Fibroblast of lung (primary cell): ENCODE measurements around the gene SSH2. TPM values are rescaled to one million over a fixed set of nuclear protein-coding genes. Genes with fewer than 3 reads are reported as not detected.
"Not testable (repeated sequence)": the region's sequence is repeated elsewhere in the genome, so short reads cannot be mapped to it uniquely, and the experiment has no call there.

ENCODE experiments used
- DNase-seq, 2 donors: peaks; one replicate each; pipeline versions ENCODE4 v3.0.0 to v3.0.0-alpha.2; 2010; ENCODE audit warnings: low read depth in 2 of 2
- H2AFZ ChIP-seq: 2 replicates; pipeline ENCODE4 v1.5.1; 2012; ENCODE audit warnings: low read length, control low read depth, inconsistent platforms
- H3K27ac ChIP-seq: 2 replicates; pipeline ENCODE4 v1.5.1; 2011; ENCODE audit warnings: low read length, control low read depth; ENCODE audit not compliant: insufficient read depth
- H3K27me3 ChIP-seq: 2 replicates; pipeline ENCODE4 v1.5.1; 2011; ENCODE audit warnings: mild to moderate bottlenecking, low read length; ENCODE audit not compliant: control insufficient read depth, insufficient read depth
- H3K36me3 ChIP-seq: 2 replicates; pipeline ENCODE4 v1.5.1; 2011; ENCODE audit warnings: low read length; ENCODE audit not compliant: control insufficient read depth, insufficient read depth
- H3K4me1 ChIP-seq: 2 replicates; pipeline ENCODE4 v1.5.1; 2011; ENCODE audit warnings: low read length; ENCODE audit not compliant: control insufficient read depth, insufficient read depth; ENCODE audit errors: extremely low read depth
- H3K4me2 ChIP-seq: 2 replicates; pipeline ENCODE4 v1.5.1; 2011; ENCODE audit warnings: low read length, control low read depth; ENCODE audit not compliant: insufficient read depth; ENCODE audit errors: extremely low read depth
- H3K4me3 ChIP-seq, 4 experiments: fragments of 200-600 bp in 1 of 4; sonication (generic) in 1 of 4; replicated peaks in 1 of 4; 2 replicates each; pipeline ENCODE4 v1.5.1; 2011 to 2016; ENCODE audit warnings: low read length in 4 of 4, low read depth in 3 of 4, mild to moderate bottlenecking in 3 of 4, control low read depth in 2 of 4, inconsistent platforms in 1 of 4, mixed read lengths in 1 of 4; ENCODE audit not compliant: insufficient read depth in 1 of 4; ENCODE audit errors: control extremely low read depth in 1 of 4
- H3K79me2 ChIP-seq: 2 replicates; pipeline ENCODE4 v1.5.1; 2012; ENCODE audit warnings: mild to moderate bottlenecking, low read length, inconsistent platforms; ENCODE audit not compliant: control insufficient read depth, insufficient read depth
- H3K9ac ChIP-seq: 2 replicates; pipeline ENCODE4 v1.5.1; 2011; ENCODE audit warnings: mild to moderate bottlenecking, low read length, control low read depth; ENCODE audit not compliant: insufficient read depth
- H3K9me3 ChIP-seq: 2 replicates; pipeline ENCODE4 v1.5.1; 2012; ENCODE audit warnings: low read depth, low read length; ENCODE audit not compliant: control insufficient read depth, insufficient read depth
- H4K20me1 ChIP-seq: 2 replicates; pipeline ENCODE4 v1.5.1; 2011; ENCODE audit warnings: low read length; ENCODE audit not compliant: control insufficient read depth, insufficient read depth; ENCODE audit errors: extremely low read depth
- CTCF ChIP-seq, 2 donors: IDR thresholded peaks in 1 of 2; conservative IDR thresholded peaks in 1 of 2; 1 replicate in 1 of 2; 2 replicates in 1 of 2; pipeline ENCODE4 v1.5.1; 2011 to 2012; ENCODE audit warnings: low read length in 2 of 2, control low read depth in 1 of 2, inconsistent platforms in 1 of 2, low read depth in 1 of 2, mild to moderate bottlenecking in 1 of 2
- EZH2 ChIP-seq: IDR thresholded peaks from 2 replicates; pipeline ENCODE4 v1.5.1; 2012; ENCODE audit warnings: low read length, control low read depth, mild to moderate bottlenecking; ENCODE audit errors: missing control alignments
- polyA plus RNA-seq, 2 donors: library from polyadenylated mRNA; depleted of rRNA in 1 of 2; stranded (reverse) in 1 of 2; unstranded in 1 of 2; fragments of >200 nt; gene quantifications; 2 replicates each; pipeline ENCODE4 v1.2.1, GENCODE V29; 2011 to 2012; ENCODE audit warnings: missing spikeins in 1 of 2
- total RNA-seq: library from RNA; depleted of rRNA; stranded (reverse); fragments of >200 nt; gene quantifications from 2 replicates; pipeline ENCODE4 v1.2.1, GENCODE V29; 2014

The SSH2 gene
- total and polyA plus RNA-seq, 2 donors (not counting 1 experiment from before 2014, with no cell fraction given) = 21.0 to 30.2 TPM

- H3K9me3 ChIP-seq = no peaks in the 10 kb centered on the region
- H3K79me2 ChIP-seq = no peaks in the 10 kb centered on the region
- H3K4me3 ChIP-seq = no peak overlapping the region
- H3K27ac ChIP-seq = no peak overlapping the region
- no peak for DNase-seq
- no peak overlapping the region for H3K4me2 ChIP-seq
- no peaks in the 10 kb centered on the region for H4K20me1 ChIP-seq
- H3K27me3 ChIP-seq = no peaks in the 10 kb centered on the region
- no peak overlapping the region for H2AFZ ChIP-seq
- H3K36me3 ChIP-seq = no peaks in the 10 kb centered on the region
- TF ChIP-seq CTCF (conservative IDR thresholded peaks at IDR 0.05 in 1 of 2, IDR thresholded peaks at IDR 0.05 in 1 of 2; ENCODE audit: low read depth in 1 of 2, low read length in 2 of 2) = no peak
- TF ChIP-seq EZH2 = no peak
- no peak overlapping the region for H3K9ac ChIP-seq
- peaks cover 10% of the 10 kb centered on the region for H3K4me1 ChIP-seq
Observed at GRCh38 chr17:29728490-29728889, 201.5 kb downstream of the SSH2 start.

DNA sequence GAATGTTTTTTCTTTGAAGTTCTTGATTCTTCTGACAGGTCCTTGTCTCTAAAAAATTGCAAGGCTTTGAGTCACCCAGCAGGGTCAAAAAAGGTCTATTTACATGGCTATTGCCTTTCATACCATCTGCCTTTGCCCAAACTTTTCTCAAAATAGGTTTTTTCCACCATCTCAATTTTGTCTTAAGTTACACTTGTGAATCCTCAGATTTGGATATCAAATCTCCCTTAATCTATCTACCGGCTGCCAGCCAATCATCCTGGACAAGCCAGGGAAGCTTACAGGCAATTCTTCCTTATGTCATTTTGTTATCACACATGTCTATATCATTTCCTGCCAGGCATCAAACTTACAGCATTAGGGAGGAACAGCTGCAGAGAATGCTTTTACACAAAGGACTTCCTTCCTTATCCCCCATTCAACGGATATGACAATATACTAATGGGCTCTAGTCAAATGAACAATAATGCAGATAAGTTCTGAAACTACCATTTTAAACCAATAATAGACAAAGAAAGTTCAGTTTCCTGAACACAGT lies 203.2 kb downstream of the SSH2 start:
- H2AFZ ChIP-seq = no peak overlapping the region

GRCh38 chr17:29725408-29725807 lies 204.6 kb downstream of the SSH2 start:
- H4K20me1 ChIP-seq, H3K36me3 ChIP-seq, H3K4me3 ChIP-seq, H2AFZ ChIP-seq, H3K27me3 ChIP-seq, H3K9me3 ChIP-seq, DNase-seq, H3K9ac ChIP-seq, H3K79me2 ChIP-seq, H3K27ac ChIP-seq, H3K4me1 ChIP-seq, H3K4me2 ChIP-seq: not testable (repeated sequence)

More for the DNA sequence above, 203.2 kb downstream of the SSH2 start:
- no peak overlapping the region for H3K4me2 ChIP-seq
- H3K79me2 ChIP-seq = no peaks in the 10 kb centered on the region
- H3K27me3 ChIP-seq = no peaks in the 10 kb centered on the region
- H3K36me3 ChIP-seq = no peaks in the 10 kb centered on the region
- H3K4me1 ChIP-seq = peaks cover 3% of the 10 kb centered on the region
- H3K27ac ChIP-seq = no peak overlapping the region
- no peak overlapping the region for H3K4me3 ChIP-seq
- no peak for TF ChIP-seq EZH2
- TF ChIP-seq CTCF (conservative IDR thresholded peaks at IDR 0.05 in 1 of 2, IDR thresholded peaks at IDR 0.05 in 1 of 2; ENCODE audit: low read depth in 1 of 2, low read length in 2 of 2) = no peak
- peak in 1 of 2 donors; percentile 44 for DNase-seq
- H3K9ac ChIP-seq = no peak overlapping the region
- no peaks in the 10 kb centered on the region for H4K20me1 ChIP-seq
- no peaks in the 10 kb centered on the region for H3K9me3 ChIP-seq
